GM21786 (cell line): ENCODE results near the gene TYROBP.
"Not testable (repeated sequence)": the region's sequence is repeated elsewhere in the genome, so short reads cannot be mapped to it uniquely, and the experiment has no call there.

Source experiments
- ATAC-seq: cut with Tn5 transposase; IDR thresholded peaks from one replicate; pipeline ENCODE4 v1.9.1; 2021; ENCODE audit not compliant: unreplicated experiment

TYROBP gene

DNA sequence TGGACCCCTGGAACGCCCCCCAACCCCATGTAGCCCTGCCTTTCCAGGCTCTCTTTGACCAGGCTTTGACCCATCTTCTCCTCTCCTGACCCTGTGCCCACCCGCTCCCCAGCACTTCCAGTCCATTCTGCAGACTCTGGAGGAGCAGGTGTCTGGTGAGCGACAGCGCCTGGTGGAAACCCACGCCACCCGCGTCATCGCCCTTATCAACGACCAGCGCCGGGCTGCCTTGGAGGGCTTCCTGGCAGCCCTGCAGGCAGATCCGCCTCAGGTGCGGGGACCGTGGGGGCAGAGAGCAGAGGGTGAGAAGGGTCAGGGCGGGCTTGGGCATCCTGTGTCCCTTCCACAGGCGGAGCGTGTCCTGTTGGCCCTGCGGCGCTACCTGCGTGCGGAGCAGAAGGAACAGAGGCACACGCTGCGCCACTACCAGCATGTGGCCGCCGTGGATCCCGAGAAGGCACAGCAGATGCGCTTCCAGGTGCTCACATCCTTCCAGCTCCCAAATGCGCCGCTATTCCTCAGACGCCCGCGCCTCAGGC, 33.6 kb downstream of the TYROBP start:
- ATAC-seq, result no peak

DNA sequence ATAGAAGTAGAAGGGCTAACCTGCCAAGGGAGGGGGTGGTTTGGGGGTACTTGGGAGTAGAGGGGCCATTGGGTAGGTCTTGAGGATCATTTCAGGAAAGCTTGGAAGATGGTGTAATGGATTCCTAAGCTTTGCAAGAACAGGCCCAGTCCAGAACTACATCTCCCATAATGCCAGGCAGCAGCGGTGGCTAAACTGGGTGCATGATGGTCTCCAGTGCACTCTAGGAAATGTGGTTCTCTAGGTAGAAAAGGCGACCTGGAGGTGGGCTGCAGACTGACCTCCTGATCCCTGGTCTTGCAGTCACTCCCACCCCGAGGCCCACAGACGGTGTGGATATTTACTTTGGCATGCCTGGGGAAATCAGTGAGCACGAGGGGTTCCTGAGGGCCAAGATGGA, 35.9 kb downstream of the TYROBP start:
- ATAC-seq, result no peak

DNA sequence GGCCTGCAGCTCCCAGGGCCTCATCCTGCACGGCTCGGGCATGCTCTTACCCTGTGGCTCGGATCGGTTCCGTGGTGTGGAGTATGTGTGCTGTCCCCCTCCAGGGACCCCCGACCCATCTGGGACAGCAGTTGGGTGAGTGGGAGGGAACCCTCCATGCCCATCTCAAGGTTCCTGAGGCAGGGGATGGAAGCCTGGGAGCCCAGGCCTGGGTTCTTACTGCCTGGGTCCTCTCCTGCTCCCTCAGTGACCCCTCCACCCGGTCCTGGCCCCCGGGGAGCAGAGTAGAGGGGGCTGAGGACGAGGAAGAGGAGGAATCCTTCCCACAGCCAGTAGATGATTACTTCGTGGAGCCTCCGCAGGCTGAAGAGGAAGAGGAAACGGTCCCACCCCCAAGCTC, 36.5 kb downstream of the TYROBP start:
- no peak for ATAC-seq

GRCh38 chr19:35870798-35871197, 37.3 kb downstream of the TYROBP start:
- ATAC-seq, result no peak

- not testable (repeated sequence) for ATAC-seq
Observed at GRCh38 chr19:35870124-35870736, 37.9 kb downstream of the TYROBP start.

- peak; percentile 48 for ATAC-seq
Observed at GRCh38 chr19:35869327-35870123, 38.6 kb downstream of the TYROBP start.

DNA sequence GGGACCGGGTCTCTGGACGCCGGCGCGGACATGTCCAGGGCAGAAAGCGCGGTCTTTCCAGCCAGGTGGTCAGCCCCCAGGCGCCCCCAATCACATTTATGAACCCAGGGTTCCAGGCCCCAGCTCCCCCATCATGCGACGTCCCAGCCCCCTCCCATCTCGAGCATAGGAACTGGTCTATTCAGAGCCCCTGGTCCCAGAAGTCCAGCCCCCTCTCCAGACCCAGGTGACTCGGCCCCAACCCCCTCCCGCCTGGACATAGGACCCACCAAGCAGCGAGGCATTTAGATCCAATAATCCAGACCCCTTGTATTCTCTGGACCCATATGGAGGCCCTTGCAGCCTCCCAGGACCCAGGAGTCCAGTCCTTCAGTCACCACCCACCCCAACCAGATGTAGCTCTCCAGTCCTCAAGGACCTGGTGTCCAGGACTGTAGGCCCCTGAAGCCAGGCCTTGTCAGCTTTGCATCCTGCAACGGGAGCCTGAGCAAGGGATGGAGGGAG, 39.2 kb downstream of the TYROBP start:
- no peak for ATAC-seq

- no peak for ATAC-seq
Observed at GRCh38 chr19:35868172-35868822, 39.8 kb downstream of the TYROBP start, which contains the start of gene APLP1. Gene APLP1, plus strand, starts transcription at chr19:35868574. Its CDS starts 63 bp downstream, at chr19:35868637.

DNA sequence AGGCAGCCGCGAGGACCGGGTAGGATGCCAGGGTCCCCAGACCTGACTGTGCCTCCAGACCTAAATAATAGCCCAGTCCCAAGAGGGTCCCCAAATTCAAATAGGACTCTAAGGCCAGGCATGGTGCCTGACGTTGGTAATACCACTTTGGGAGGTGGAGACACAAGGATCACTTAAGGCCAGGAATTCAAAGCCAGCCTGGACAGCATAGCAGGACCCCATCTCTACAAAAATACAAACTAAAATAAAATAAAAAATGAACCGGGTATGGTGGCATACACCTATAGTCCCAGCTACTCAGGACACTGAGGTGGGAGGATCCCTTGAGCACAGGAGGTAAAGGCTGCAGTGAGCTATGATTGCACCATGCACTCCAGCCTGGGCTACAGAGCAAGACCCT, 45.1 kb downstream of the TYROBP start:
- ATAC-seq, result no peak

DNA sequence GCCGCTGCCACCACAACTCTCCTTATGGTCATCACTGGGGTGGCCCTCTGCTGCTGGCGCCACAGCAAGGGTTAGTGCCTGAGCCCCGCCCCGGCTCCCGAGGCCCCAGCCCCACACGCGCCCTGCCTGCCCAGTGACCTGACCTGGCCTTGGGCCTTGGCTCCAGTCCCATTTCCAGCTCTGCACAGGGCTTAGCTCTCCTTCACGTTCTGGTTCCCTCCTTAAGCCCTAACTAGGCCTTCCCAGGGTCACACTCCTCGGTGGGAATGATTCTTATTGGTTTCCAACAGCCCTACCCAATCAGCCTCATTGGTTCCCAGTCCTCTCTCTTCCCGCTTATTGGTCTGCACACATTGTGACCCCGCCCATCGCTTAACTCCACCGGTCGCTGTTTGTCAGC, 45.6 kb downstream of the TYROBP start:
- no peak for ATAC-seq

- no peak for ATAC-seq
Observed at GRCh38 chr19:35861640-35862160, 46.4 kb downstream of the TYROBP start.

- ATAC-seq, result no peak
Observed at GRCh38 chr19:35860818-35861639, 47.1 kb downstream of the TYROBP start.

- no peak for ATAC-seq
Observed at GRCh38 chr19:35860436-35860817, 47.7 kb downstream of the TYROBP start.

- ATAC-seq, result no peak
Observed at GRCh38 chr19:35859414-35859813, 48.7 kb downstream of the TYROBP start.

DNA sequence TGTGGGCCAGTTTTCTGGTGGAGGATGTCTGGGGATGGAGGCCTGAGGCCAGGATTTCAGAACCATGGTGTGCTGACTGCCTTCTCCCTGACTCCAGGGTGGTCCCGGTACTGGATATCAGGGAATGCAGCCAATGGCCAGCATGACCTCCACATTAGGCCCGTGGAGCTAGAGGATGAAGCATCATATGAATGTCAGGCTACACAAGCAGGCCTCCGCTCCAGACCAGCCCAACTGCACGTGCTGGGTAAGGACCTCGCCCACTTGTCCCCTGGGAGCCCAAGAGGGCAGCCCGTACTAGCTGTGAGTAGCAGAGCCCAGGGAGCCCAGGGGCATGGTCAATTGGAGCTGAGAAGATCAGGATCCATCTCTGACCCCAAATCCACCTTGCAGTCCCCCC, 49.8 kb downstream of the TYROBP start:
- ATAC-seq, result no peak

DNA sequence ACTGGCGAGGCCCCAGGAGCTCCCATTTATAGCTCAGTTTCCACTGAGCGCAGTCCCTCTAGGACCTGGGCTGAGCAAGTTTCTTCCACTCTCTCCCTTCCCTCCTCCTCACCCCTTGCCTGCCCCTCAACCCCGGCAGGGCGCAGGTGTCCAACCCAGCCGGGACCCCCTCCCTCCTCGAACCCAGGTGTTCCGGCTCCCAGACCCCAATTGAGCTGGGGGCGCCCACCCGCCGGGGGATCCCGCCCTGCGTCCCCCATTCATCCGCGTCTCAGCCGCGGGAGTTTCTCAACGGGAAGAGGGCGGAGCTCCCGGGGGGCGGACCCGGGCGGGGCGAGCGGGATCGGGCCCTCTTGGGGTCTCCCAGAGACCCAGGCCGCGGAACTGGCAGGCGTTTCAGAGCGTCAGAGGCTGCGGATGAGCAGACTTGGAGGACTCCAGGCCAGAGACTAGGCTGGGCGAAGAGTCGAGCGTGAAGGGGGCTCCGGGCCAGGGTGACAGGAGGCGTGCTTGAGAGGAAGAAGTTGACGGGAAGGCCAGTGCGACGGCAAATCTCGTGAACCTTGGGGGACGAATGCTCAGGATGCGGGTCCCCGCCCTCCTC, 51.4 kb downstream of the TYROBP start, which contains the start of gene KIRREL2:
Gene KIRREL2, plus strand, starts transcription at position 366 of the 604 bp plus-strand sequence. Its CDS starts 209 bp downstream, at position 575.
- ATAC-seq, result no peak
